ENCODE data around the gene LRIT3.

- TF ChIP-seq CTCF (IDR thresholded peaks at IDR 0.05) (no peak), POLR2A (IDR thresholded peaks at IDR 0.05; ENCODE audit: low read depth) (no peak), POLR2AphosphoS5 (IDR thresholded peaks at IDR 0.05) (no peak), EP300 (IDR thresholded peaks at IDR 0.05) (no peak)
Observed at GRCh38 chr4:109877400-109877799, 29.5 kb downstream of the LRIT3 start.

Data from esophagus muscularis mucosa (tissue), 4 donors.